T-cell (primary cell): ENCODE measurements around the gene GRAMD2B. TPM values are rescaled to one million over a fixed set of nuclear protein-coding genes. Genes with fewer than 3 reads are reported as not detected.

Experiments
- ATAC-seq, 4 experiments: fragments of 200-7000 bp in 3 of 4; fragments of 150-1000 bp in 1 of 4; cut with Tn5 transposase; replicated peaks in 1 of 4; 1 replicate in 3 of 4; 2 replicates in 1 of 4; pipeline ENCODE4 v1.10.0; 2021; ENCODE audit warnings: moderate library complexity in 3 of 4, mild to moderate bottlenecking in 2 of 4, moderate number of reproducible peaks in 1 of 4
- CTCF ChIA-PET, 2 donors: fragments of 300-600 bp; sonication (Branson Sonifier 250); formaldehyde crosslinking; loops; one replicate each; lab custom pipeline; 2022; ENCODE audit warnings: antibody characterized with exemption in 2 of 2; lab: Charles Lee
- POLR2A ChIA-PET, 2 donors: fragments of 300-600 bp; sonication (Branson Sonifier 250); formaldehyde crosslinking; loops; one replicate each; lab custom pipeline; 2022; ENCODE audit warnings: antibody characterized with exemption in 2 of 2; lab: Charles Lee
- DNase-seq, 35 experiments: peaks; one replicate each; pipeline versions ENCODE4 v3.0.0 to v3.0.0-alpha.2; 2013 to 2023
- H3K27ac ChIP-seq: one replicate; pipeline ENCODE4 v1.5.1; 2013; ENCODE audit warnings: low read length
- H3K27me3 ChIP-seq, 2 experiments: replicated peaks in 1 of 2; 1 replicate in 1 of 2; 2 replicates in 1 of 2; pipeline versions ENCODE4 v1.6.1 to v1.7.0; 2013; ENCODE audit warnings: low read length in 1 of 2, mixed read lengths in 1 of 2; ENCODE audit not compliant: control insufficient read depth in 2 of 2, insufficient read depth in 2 of 2; ENCODE audit errors: extremely low read depth in 1 of 2
- H3K36me3 ChIP-seq, 2 donors: 1 replicate in 1 of 2; 2 replicates in 1 of 2; pipeline versions ENCODE4 v1.6.1 to v1.7.0; 2013; ENCODE audit warnings: low read length in 1 of 2; ENCODE audit not compliant: control insufficient read depth in 2 of 2, insufficient read depth in 1 of 2; ENCODE audit errors: extremely low read depth in 1 of 2
- H3K4me1 ChIP-seq, 2 experiments: 1 replicate in 1 of 2; 2 replicates in 1 of 2; pipeline versions ENCODE4 v1.6.1 to v1.7.0; 2013; ENCODE audit warnings: low read length in 2 of 2, mixed read lengths in 1 of 2; ENCODE audit not compliant: insufficient read depth in 2 of 2, control insufficient read depth in 1 of 2; ENCODE audit errors: extremely low read depth in 1 of 2
- H3K4me3 ChIP-seq, 2 donors: 1 replicate in 1 of 2; 2 replicates in 1 of 2; pipeline versions ENCODE4 v1.5.1 to v1.7.0; 2013; ENCODE audit warnings: mild to moderate bottlenecking in 2 of 2, low read length in 1 of 2, moderate library complexity in 1 of 2; ENCODE audit not compliant: control insufficient read depth in 1 of 2; ENCODE audit errors: extremely low read depth in 1 of 2
- H3K9me3 ChIP-seq: 2 replicates; pipeline ENCODE4 v1.7.0; 2013
- H3K27ac Mint-ChIP-seq, 2 donors: one replicate each; pipeline ENCODE4 v1.8.0; 2020 to 2021; ENCODE audit warnings: mild to moderate bottlenecking in 2 of 2, mixed read lengths in 2 of 2
- H3K27me3 Mint-ChIP-seq, 2 donors: one replicate each; pipeline ENCODE4 v1.8.0; 2021 to 2022; ENCODE audit warnings: mixed read lengths in 2 of 2
- H3K36me3 Mint-ChIP-seq: one replicate; pipeline ENCODE4 v1.8.0; 2021; ENCODE audit warnings: mixed read lengths
- H3K4me1 Mint-ChIP-seq, 3 donors: one replicate each; pipeline ENCODE4 v1.8.0; 2020 to 2022; ENCODE audit warnings: mixed read lengths in 3 of 3, mild to moderate bottlenecking in 1 of 3
- H3K4me3 Mint-ChIP-seq, 3 donors: one replicate each; pipeline ENCODE4 v1.8.0; 2020 to 2022; ENCODE audit warnings: mild to moderate bottlenecking in 3 of 3, mixed read lengths in 3 of 3, moderate library complexity in 3 of 3
- H3K9me3 Mint-ChIP-seq, 3 donors: one replicate each; pipeline ENCODE4 v1.8.0; 2020 to 2022; ENCODE audit warnings: mixed read lengths in 3 of 3
- WGBS: methylation state at CpG from one replicate; pipeline ENCODE4 v1.1.5; 2013; ENCODE audit warnings: missing lambda C conversion rate; ENCODE audit not compliant: insufficient coverage; 5-methylcytosine and 5-hydroxymethylcytosine counted together
- total RNA-seq, 35 experiments: library from RNA in 6 of 35; stranded (reverse) in 6 of 35; fragments of 120-200 nt in 1 of 35; gene quantifications; one replicate each; pipeline versions ENCODE4 v1.2.1 to v1.2.4 and lab custom pipeline; 2013 to 2026

Gene GRAMD2B
- total RNA-seq, 5 donors from 2014 or later (not counting 1 experiment from before 2014, with no cell fraction given) = 5.7 to 14.1 (median 6.0) TPM

GRCh38 chr5:126527892-126528291, 104.7 kb downstream of the GRAMD2B start:
- Histone ChIP-seq H3K27me3 (peaks cover 0 to 5% of the 10 kb centered on the region in 2 experiments), H3K9me3 (no peaks in the 10 kb centered on the region), H3K36me3 (no peaks in the 10 kb centered on the region), H3K27ac (no peak overlapping the region), H3K4me1 (no peaks in the 10 kb centered on the region), H3K4me3 (no peak overlapping the region)
- peaks cover 0 to 11% (median 0%) of the 10 kb centered on the region in 3 donors for H3K9me3 Mint-ChIP-seq
- H3K4me1 Mint-ChIP-seq = peaks cover 0 to 2% (median 0%) of the 10 kb centered on the region in 3 donors
- H3K36me3 Mint-ChIP-seq = peaks cover 3% of the 10 kb centered on the region
- no peaks in the 10 kb centered on the region for H3K27me3 Mint-ChIP-seq
- no peak overlapping the region for H3K4me3 Mint-ChIP-seq
- CTCF ChIA-PET = interaction anchor here (1.0 to 1.4 kb wide), 3 partner anchors 12 to 190 kb away, joined by 3 to 4 read pairs (median 4); no protein-coding TSS in a partner anchor
- H3K27ac Mint-ChIP-seq = no peak overlapping the region
- ATAC-seq = no peak
- DNase-seq = no peak
- POLR2A ChIA-PET = interaction anchor here (0.6 to 0.9 kb wide), 2 partner anchors 87 to 391 kb away, joined by 3 read pairs; no protein-coding TSS in a partner anchor

- H3K36me3 Mint-ChIP-seq = no peaks in the 10 kb centered on the region
- ChIA-PET CTCF (interaction anchor here in 1 of 2 donors (0.9 to 1.2 kb wide), 3 partner anchors 12 to 192 kb away, joined by 3 to 4 read pairs (median 3); no protein-coding TSS in a partner anchor), POLR2A (no interaction called here)
- 93% methylated on average over 2 of the region's 4 CpGs for WGBS
- Histone ChIP-seq H3K36me3 (no peaks in the 10 kb centered on the region), H3K9me3 (no peaks in the 10 kb centered on the region), H3K4me3 (no peak overlapping the region), H3K4me1 (no peaks in the 10 kb centered on the region), H3K27ac (no peak overlapping the region), H3K27me3 (peaks cover 0 to 4% of the 10 kb centered on the region in 2 experiments)
- H3K4me3 Mint-ChIP-seq = no peak overlapping the region
- no peak overlapping the region for H3K27ac Mint-ChIP-seq
- H3K9me3 Mint-ChIP-seq = peaks cover 0 to 3% (median 0%) of the 10 kb centered on the region in 3 donors
- no peaks in the 10 kb centered on the region for H3K27me3 Mint-ChIP-seq
- ATAC-seq (no peak), DNase-seq (no peak)
- no peaks in the 10 kb centered on the region for H3K4me1 Mint-ChIP-seq
These were observed 108.4 kb downstream of the GRAMD2B start for GRCh38 chr5:126531543-126532120.

DNA sequence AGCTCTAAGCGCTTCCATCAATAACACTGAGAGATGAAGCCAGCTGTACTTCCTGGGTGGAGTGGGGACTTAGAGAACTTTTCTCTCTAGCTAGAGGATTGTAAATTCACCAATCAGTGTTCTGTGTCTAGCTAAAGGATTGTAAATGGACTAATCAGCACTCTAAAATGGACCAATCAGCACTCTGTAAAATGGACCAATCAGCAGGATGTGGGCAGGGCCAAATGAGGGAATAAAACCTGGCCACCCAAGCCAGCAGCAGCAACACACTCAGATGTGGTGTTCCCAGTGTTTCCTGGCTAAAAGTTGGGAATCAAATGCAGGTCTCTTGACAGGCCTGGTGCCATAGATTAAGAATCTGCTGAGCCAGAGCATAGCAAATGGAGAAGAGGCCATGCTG, 111.3 kb downstream of the GRAMD2B start:
- H3K27me3 Mint-ChIP-seq = no peaks in the 10 kb centered on the region
- H3K27ac Mint-ChIP-seq = no peak overlapping the region

GRCh38 chr5:126535856-126536545, 112.8 kb downstream of the GRAMD2B start:
- ATAC-seq = no peak
- DNase-seq = no peak
- 100% methylated on average over 1 of the region's 4 CpGs for WGBS

More for the DNA sequence above, 111.3 kb downstream of the GRAMD2B start:
- Histone ChIP-seq H3K9me3 (no peaks in the 10 kb centered on the region), H3K4me1 (no peaks in the 10 kb centered on the region), H3K4me3 (no peak overlapping the region), H3K27me3 (peaks cover 0 to 3% of the 10 kb centered on the region in 2 experiments), H3K27ac (no peak overlapping the region), H3K36me3 (no peaks in the 10 kb centered on the region)
- CTCF ChIA-PET = interaction anchor here (1.0 to 3.1 kb wide), 6 partner anchors 16 to 196 kb away, joined by 3 to 12 read pairs (median 4); no protein-coding TSS in a partner anchor
- POLR2A ChIA-PET = no interaction called here
- Mint-ChIP-seq H3K4me3 (no peak overlapping the region), H3K4me1 (no peaks in the 10 kb centered on the region), H3K36me3 (no peaks in the 10 kb centered on the region), H3K9me3 (no peaks in the 10 kb centered on the region)
- DNase-seq = no peak
- ATAC-seq = no peak
- 100% methylated on average over 1 of the region's 1 CpG for WGBS

DNA sequence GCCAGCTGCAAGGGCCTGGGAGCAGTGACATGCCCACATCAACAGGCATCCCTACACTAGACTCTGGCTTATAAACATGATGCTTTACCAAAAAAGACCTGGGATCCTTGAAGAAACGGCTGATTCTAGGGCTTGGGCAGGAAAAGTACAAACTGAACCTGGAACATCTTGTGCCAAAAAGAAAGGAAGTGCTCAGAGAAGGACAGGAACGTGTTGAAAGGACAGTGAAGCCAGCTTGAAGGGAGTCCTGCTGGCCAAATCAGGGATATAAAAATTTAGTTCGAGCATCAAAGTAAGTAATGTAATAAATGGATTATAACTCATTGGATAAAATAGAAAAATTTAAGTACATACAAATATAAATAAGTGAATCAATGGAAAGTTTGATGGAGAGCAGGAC, 113.7 kb downstream of the GRAMD2B start:
- WGBS = 17% methylated on average over 2 of the region's 3 CpGs
- no peaks in the 10 kb centered on the region for H3K36me3 ChIP-seq
- peaks cover 0 to 3% of the 10 kb centered on the region in 2 experiments for H3K27me3 ChIP-seq
- Mint-ChIP-seq H3K27ac (no peak overlapping the region), H3K9me3 (no peaks in the 10 kb centered on the region), H3K27me3 (no peaks in the 10 kb centered on the region), H3K4me1 (no peaks in the 10 kb centered on the region), H3K4me3 (no peak overlapping the region), H3K36me3 (no peaks in the 10 kb centered on the region)
- H3K9me3 ChIP-seq = no peaks in the 10 kb centered on the region
- H3K4me1 ChIP-seq = no peaks in the 10 kb centered on the region
- POLR2A ChIA-PET = no interaction called here
- CTCF ChIA-PET = interaction anchor here (0.5 to 4.1 kb wide), 5 partner anchors 58 to 1426 kb away, joined by 3 to 43 read pairs (median 3); partner anchors contain the start of gene ALDH7A1 (in 1 of the 2)
- H3K4me3 ChIP-seq = no peak overlapping the region
- ATAC-seq (no peak), DNase-seq (no peak)
- no peak overlapping the region for H3K27ac ChIP-seq

More at GRCh38 chr5:126535856-126536545, 112.8 kb downstream of the GRAMD2B start:
- Histone ChIP-seq H3K36me3 (no peaks in the 10 kb centered on the region), H3K27ac (no peak overlapping the region), H3K9me3 (no peaks in the 10 kb centered on the region), H3K27me3 (peaks cover 0 to 3% of the 10 kb centered on the region in 2 experiments), H3K4me3 (no peak overlapping the region), H3K4me1 (no peaks in the 10 kb centered on the region)
- ChIA-PET CTCF (interaction anchor here (0.6 to 3.1 kb wide), 9 partner anchors 9 to 346 kb away, joined by 3 to 12 read pairs (median 4); partner anchors contain the start of gene ALDH7A1 (in 1 of the 2)), POLR2A (no interaction called here)
- H3K27me3 Mint-ChIP-seq = no peaks in the 10 kb centered on the region
- no peaks in the 10 kb centered on the region for H3K4me1 Mint-ChIP-seq
- no peaks in the 10 kb centered on the region for H3K9me3 Mint-ChIP-seq
- H3K4me3 Mint-ChIP-seq = no peak overlapping the region
- no peaks in the 10 kb centered on the region for H3K36me3 Mint-ChIP-seq
- H3K27ac Mint-ChIP-seq = no peak overlapping the region

- Histone ChIP-seq H3K27ac (no peak overlapping the region), H3K4me3 (no peak overlapping the region), H3K27me3 (peaks cover 0 to 3% of the 10 kb centered on the region in 2 experiments), H3K9me3 (no peaks in the 10 kb centered on the region), H3K36me3 (no peaks in the 10 kb centered on the region), H3K4me1 (no peaks in the 10 kb centered on the region)
- POLR2A ChIA-PET = no interaction called here
- DNase-seq = no peak
- Mint-ChIP-seq H3K36me3 (no peaks in the 10 kb centered on the region), H3K4me1 (no peaks in the 10 kb centered on the region), H3K4me3 (no peak overlapping the region), H3K27me3 (no peaks in the 10 kb centered on the region), H3K27ac (no peak overlapping the region), H3K9me3 (no peaks in the 10 kb centered on the region)
- ATAC-seq = no peak
- CTCF ChIA-PET = interaction anchor here (0.6 to 7.1 kb wide), 26 partner anchors 8 to 1331 kb away, joined by 3 to 76 read pairs (median 5); partner anchors contain the start of genes GRAMD2B (in 2 of the 2) and ALDH7A1 (in 1 of the 2)
- WGBS = no CpG with 5 or more reads among the region's 1 CpG
These were observed 115.4 kb downstream of the GRAMD2B start for GRCh38 chr5:126538579-126538978.
